Bronchial epithelial cell (primary cell): Measurements from ENCODE around the gene KIAA1549. TPM values are rescaled to one million over a fixed set of nuclear protein-coding genes. Genes with fewer than 3 reads are reported as not detected.

Source experiments
- DNase-seq: peaks from one replicate; pipeline ENCODE4 v3.0.0-alpha.2; 2010; ENCODE audit warnings: low read depth
- FAIRE-seq: peaks from 2 replicates; lab custom pipeline; 2011; peaks lifted over from hg19 to GRCh38; lab: Jason Lieb, UNC
- H3K27me3 ChIP-seq: 2 replicates; pipeline ENCODE4 v1.5.1; 2011; ENCODE audit warnings: low read length; ENCODE audit not compliant: control insufficient read depth, insufficient read depth
- H3K36me3 ChIP-seq: 2 replicates; pipeline ENCODE4 v1.5.1; 2011; ENCODE audit warnings: low read length; ENCODE audit not compliant: control insufficient read depth, insufficient read depth
- H3K4me3 ChIP-seq: 2 replicates; pipeline ENCODE4 v1.5.1; 2011; ENCODE audit warnings: mild to moderate bottlenecking, low read depth, low read length, control low read depth
- CTCF ChIP-seq: IDR thresholded peaks from 2 replicates; pipeline ENCODE4 v1.5.1; 2011; ENCODE audit warnings: mild to moderate bottlenecking, moderate library complexity, low read length, control low read depth, inconsistent platforms; ENCODE audit not compliant: insufficient read depth, severe bottlenecking
- total RNA-seq: library from RNA; depleted of rRNA; stranded (reverse); fragments of >200 nt; gene quantifications from 2 replicates; pipeline ENCODE4 v1.2.1, GENCODE V29; 2014

The KIAA1549 gene
- total RNA-seq, 1 donor from 2014 or later: 0.26 TPM

DNA sequence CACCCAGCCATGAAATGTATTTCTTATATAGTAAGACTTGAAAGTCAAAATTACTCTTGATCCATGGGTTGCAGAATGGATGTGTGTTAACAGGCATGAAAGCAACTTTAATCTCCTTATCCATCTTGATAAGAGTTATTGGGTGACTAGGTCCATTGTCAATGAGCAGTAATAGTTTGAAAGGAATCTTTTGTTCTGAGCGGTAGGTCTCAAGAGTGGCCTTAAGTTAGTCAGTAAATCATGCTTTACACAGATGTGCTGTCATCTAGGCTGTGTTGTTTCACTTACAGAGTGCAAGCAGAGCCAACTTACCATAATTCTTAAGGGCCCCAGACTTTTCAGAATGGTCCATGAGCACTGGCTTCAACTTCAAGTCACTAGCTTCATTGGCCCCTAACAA lies 51.2 kb downstream of the KIAA1549 start:
- DNase-seq (no peak), FAIRE-seq (no peak)

GRCh38 chr7:138926241-138926612 lies 55.0 kb downstream of the KIAA1549 start:
- DNase-seq: no peak
- TF ChIP-seq CTCF: no peak
- no peak for FAIRE-seq
- Histone ChIP-seq H3K27me3 (no peaks in the 10 kb centered on the region), H3K36me3 (no peaks in the 10 kb centered on the region), H3K4me3 (no peak overlapping the region)

More for the DNA sequence above, 51.2 kb downstream of the KIAA1549 start:
- Histone ChIP-seq H3K4me3 (no peak overlapping the region), H3K36me3 (no peaks in the 10 kb centered on the region), H3K27me3 (peaks cover 1% of the 10 kb centered on the region)
- no peak for TF ChIP-seq CTCF

GRCh38 chr7:138924501-138925225 lies 56.5 kb downstream of the KIAA1549 start:
- TF ChIP-seq CTCF: no peak
- Histone ChIP-seq H3K36me3 (no peaks in the 10 kb centered on the region), H3K4me3 (no peak overlapping the region), H3K27me3 (no peaks in the 10 kb centered on the region)
- DNase-seq (no peak), FAIRE-seq (no peak)

- TF ChIP-seq CTCF: no peak
- Histone ChIP-seq H3K36me3 (no peaks in the 10 kb centered on the region), H3K4me3 (no peak overlapping the region), H3K27me3 (no peaks in the 10 kb centered on the region)
- DNase-seq (no peak), FAIRE-seq (no peak)
Measured at GRCh38 chr7:138921277-138921676, 59.9 kb downstream of the KIAA1549 start.

- Histone ChIP-seq H3K4me3 (no peak overlapping the region), H3K36me3 (no peaks in the 10 kb centered on the region), H3K27me3 (no peaks in the 10 kb centered on the region)
- no peak for FAIRE-seq
- no peak for TF ChIP-seq CTCF
- DNase-seq: no peak
Measured at GRCh38 chr7:138919911-138920310, 61.3 kb downstream of the KIAA1549 start.

- Histone ChIP-seq H3K27me3 (no peaks in the 10 kb centered on the region), H3K4me3 (no peak overlapping the region), H3K36me3 (no peaks in the 10 kb centered on the region)
- FAIRE-seq: no peak
- no peak for DNase-seq
- TF ChIP-seq CTCF: no peak
Measured at GRCh38 chr7:138919216-138919615, 62.0 kb downstream of the KIAA1549 start.
